A673 (cell line): ENCODE results near the gene NUDC. TPM values are rescaled to one million over a fixed set of nuclear protein-coding genes. Genes with fewer than 3 reads are reported as not detected.
"Not testable (repeated sequence)": the region's sequence is repeated elsewhere in the genome, so short reads cannot be mapped to it uniquely, and the experiment has no call there.

Experiments used
- Bru-seq: library from RNA; stranded (reverse); fragments of 400-500 nt; gene quantifications from one replicate; lab custom pipeline; 2021; lab: Mats Ljungman, UMichigan
- BruChase-seq, 2 experiments: library from RNA; stranded (reverse); fragments of 400-500 nt; gene quantifications; one replicate each; lab custom pipeline; 2021; lab: Mats Ljungman, UMichigan
- BruUV-seq: library from RNA; stranded (reverse); fragments of 400-500 nt; replicated peaks from 2 replicates; lab custom pipeline; 2021; lab: Mats Ljungman, UMichigan
- CTCF ChIA-PET: fragments of 300-600 bp; sonication (Branson Sonifier 250); formaldehyde crosslinking; loops from one replicate; lab custom pipeline; 2022; ENCODE audit warnings: antibody characterized with exemption; lab: Charles Lee
- POLR2A ChIA-PET: fragments of 300-600 bp; sonication (Branson Sonifier 250); formaldehyde crosslinking; loops from one replicate; lab custom pipeline; 2022; ENCODE audit warnings: antibody characterized with exemption; ENCODE audit not compliant: low non-redundant PET; lab: Charles Lee
- DNase-seq: peaks from one replicate; pipeline ENCODE4 v3.0.0-alpha.2; 2015; ENCODE audit warnings: low spot score
- H3K27ac ChIP-seq: fragments of 200-600 bp; sonication (generic); 2 replicates; pipeline ENCODE4 v1.5.1; 2016; ENCODE audit warnings: mixed run types, low read depth, mild to moderate bottlenecking, mixed read lengths, antibody characterized with exemption, low read length; ENCODE audit not compliant: poor library complexity, severe bottlenecking
- H3K27me3 ChIP-seq: fragments of 200-600 bp; sonication (generic); replicated peaks from 2 replicates; pipeline ENCODE4 v1.6.1; 2017; ENCODE audit warnings: mixed run types, low read depth, mild to moderate bottlenecking, mixed read lengths, antibody characterized with exemption, low read length; ENCODE audit not compliant: insufficient read depth, poor library complexity
- H3K36me3 ChIP-seq: fragments of 200-600 bp; sonication (generic); 2 replicates; pipeline ENCODE4 v1.6.1; 2016; ENCODE audit warnings: mixed run types, mild to moderate bottlenecking, mixed read lengths, antibody characterized with exemption, low read length; ENCODE audit not compliant: insufficient read depth, poor library complexity, severe bottlenecking
- H3K4me1 ChIP-seq: fragments of 200-600 bp; sonication (generic); 2 replicates; pipeline ENCODE4 v1.6.1; 2017; ENCODE audit warnings: mixed run types, mild to moderate bottlenecking, mixed read lengths, antibody characterized with exemption, low read length; ENCODE audit not compliant: insufficient read depth, poor library complexity, severe bottlenecking
- H3K4me3 ChIP-seq: fragments of 200-600 bp; sonication (generic); 2 replicates; pipeline ENCODE4 v1.5.1; 2016; ENCODE audit warnings: low read depth, mixed run types, mild to moderate bottlenecking, mixed read lengths, low read length; ENCODE audit not compliant: poor library complexity, severe bottlenecking
- H3K9me3 ChIP-seq: fragments of 200-600 bp; sonication (generic); 2 replicates; pipeline ENCODE4 v1.6.1; 2016; ENCODE audit warnings: mixed run types, low read depth, mild to moderate bottlenecking, mixed read lengths, antibody characterized with exemption, low read length; ENCODE audit not compliant: poor library complexity, severe bottlenecking
- EZH2 ChIP-seq: fragments of 200-600 bp; sonication (generic); IDR thresholded peaks from 2 replicates; pipeline ENCODE4 v1.6.1; 2017; ENCODE audit warnings: borderline replicate concordance, low read depth, mild to moderate bottlenecking, mixed read lengths, antibody characterized with exemption, low read length; ENCODE audit not compliant: poor library complexity, severe bottlenecking
- intact Hi-C: fragments of 100-400 bp; cut with micrococcal nuclease; formaldehyde crosslinking; loops from one replicate; pipeline ENCODE4 v1.10.0; 2022; ENCODE audit not compliant: unreplicated experiment
- long read RNA-seq: library from polyadenylated mRNA; stranded (forward); transcript quantifications from one replicate; pipeline ENCODE4 v2.0.0, GENCODE V29; 2022
- total RNA-seq: library from RNA; stranded (reverse); gene quantifications from 2 replicates; pipeline ENCODE4 v1.2.3, GENCODE V29; 2021
- TF ChIP-seq, protein P1 (sequence below): fragments of 300-800, 200-600 bp; sonication (generic); conservative IDR thresholded peaks from 2 replicates; pipeline ENCODE4 v1.5.1; 2017; ENCODE audit warnings: low read depth, mild to moderate bottlenecking, antibody characterized with exemption, low read length, moderate library complexity, mixed read lengths

The NUDC gene
- total RNA-seq (172 and 187 TPM in 2 replicates), Bru-seq, nascent RNA (percentile 89 among the genes with signal in this experiment), BruChase-seq, experiment 1, labeled RNA remaining after a 2-hour chase (percentile 85 among the genes with signal in this experiment), BruChase-seq, experiment 2, labeled RNA remaining after a 6-hour chase (percentile 93 among the genes with signal in this experiment)
- long read RNA-seq, transcript NUDC-204 (2 exons, 607 nt): minor isoform, 292 of 1,502 reads
- long read RNA-seq, transcript NUDC-201 (9 exons, 1,800 nt): major isoform, 1,067 of 1,502 reads
- long read RNA-seq, partial matches to known transcripts: 14 of 1,502 reads
- long read RNA-seq, other reads (novel, unspliced or antisense): 129 of 1,502 reads

DNA sequence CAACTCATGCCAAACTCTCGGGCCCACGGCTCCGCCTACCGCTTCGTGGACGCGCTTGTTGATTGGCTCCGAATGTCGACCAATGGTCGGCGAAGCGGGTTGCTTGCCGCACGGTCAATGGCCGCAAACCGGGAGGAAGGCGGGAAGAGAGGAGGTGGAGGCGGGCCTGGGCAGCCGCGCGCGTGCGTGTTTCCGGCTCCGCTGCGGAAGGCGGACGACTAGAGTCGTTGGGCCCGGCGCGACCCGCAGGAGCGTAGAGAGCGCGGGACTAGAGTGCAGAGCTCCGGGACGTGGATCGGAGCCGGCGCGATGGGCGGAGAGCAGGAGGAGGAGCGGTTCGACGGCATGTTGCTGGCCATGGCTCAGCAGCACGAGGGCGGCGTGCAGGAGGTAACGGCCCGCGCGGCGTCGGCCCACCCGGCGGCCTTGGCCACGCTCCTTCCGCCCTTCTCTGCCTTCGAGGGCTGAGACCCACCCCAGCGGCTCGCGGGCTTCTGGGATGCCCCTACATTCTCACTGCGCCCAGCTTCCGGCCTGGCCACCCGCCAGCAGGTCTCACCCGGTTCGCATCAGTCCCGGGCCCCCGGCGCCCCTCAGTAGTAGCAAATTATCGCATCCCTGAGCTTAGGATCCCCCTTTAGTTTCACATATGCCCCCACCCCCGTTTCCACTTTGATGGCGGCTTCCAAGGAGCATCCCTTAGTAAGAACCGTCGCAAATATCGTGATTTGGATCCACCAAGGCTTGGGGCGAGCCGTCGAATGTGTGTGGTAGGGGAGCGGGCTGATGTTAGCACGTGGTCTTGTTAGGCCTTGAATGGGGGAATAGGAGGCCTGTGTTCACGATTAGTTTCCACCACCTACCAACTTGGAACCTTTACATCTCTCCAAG is at the start of gene NUDC:
Gene NUDC (plus strand): TSS at position 204 of the 891 bp plus-strand sequence. CDS start 106 bp downstream, at position 310.
- H3K9me3 ChIP-seq: no peaks in the 10 kb centered on the region
- DNase-seq: peak; percentile 98
- BruUV-seq: no TSS peak
- no peaks in the 10 kb centered on the region for H3K27me3 ChIP-seq
- TF ChIP-seq EZH2: no peak
- TF ChIP-seq, protein P1, sequence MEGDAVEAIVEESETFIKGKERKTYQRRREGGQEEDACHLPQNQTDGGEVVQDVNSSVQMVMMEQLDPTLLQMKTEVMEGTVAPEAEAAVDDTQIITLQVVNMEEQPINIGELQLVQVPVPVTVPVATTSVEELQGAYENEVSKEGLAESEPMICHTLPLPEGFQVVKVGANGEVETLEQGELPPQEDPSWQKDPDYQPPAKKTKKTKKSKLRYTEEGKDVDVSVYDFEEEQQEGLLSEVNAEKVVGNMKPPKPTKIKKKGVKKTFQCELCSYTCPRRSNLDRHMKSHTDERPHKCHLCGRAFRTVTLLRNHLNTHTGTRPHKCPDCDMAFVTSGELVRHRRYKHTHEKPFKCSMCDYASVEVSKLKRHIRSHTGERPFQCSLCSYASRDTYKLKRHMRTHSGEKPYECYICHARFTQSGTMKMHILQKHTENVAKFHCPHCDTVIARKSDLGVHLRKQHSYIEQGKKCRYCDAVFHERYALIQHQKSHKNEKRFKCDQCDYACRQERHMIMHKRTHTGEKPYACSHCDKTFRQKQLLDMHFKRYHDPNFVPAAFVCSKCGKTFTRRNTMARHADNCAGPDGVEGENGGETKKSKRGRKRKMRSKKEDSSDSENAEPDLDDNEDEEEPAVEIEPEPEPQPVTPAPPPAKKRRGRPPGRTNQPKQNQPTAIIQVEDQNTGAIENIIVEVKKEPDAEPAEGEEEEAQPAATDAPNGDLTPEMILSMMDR: no peak
- peak within 1 kb of the TSS; percentile 85 for H3K27ac ChIP-seq
- peak within 1 kb of the TSS; percentile 83 for H3K4me3 ChIP-seq
- ChIA-PET CTCF (no interaction called here), POLR2A (no interaction called here)
- peaks cover 24% of the 10 kb centered on the region for H3K36me3 ChIP-seq
- peaks cover 11% of the 10 kb centered on the region for H3K4me1 ChIP-seq
- intact Hi-C loops: no loop called here

DNA sequence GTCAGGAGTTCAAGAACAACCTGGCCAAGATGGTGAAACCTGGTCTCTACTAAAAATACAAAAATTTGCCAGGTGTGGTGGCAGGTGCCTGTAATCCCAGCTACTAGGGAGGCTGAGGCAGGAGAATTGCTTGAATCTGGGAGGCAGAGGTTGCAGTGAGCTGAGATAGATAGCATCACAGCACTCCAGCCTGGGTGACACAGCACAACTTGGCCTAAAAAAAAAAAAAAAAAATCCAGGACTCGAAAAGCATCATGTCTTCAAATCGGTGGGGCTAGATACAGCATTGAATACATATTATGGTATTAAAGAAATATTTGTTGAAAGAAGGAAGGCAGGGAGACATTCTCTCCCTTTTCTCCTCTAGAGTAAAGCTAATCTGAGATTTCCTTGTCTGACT is 48.4 kb upstream of the NUDC start:
- CTCF ChIA-PET: interaction anchor here (0.6 to 0.7 kb wide), 2 partner anchors 13 to 512 kb away, joined by 6 to 7 read pairs; no protein-coding TSS in a partner anchor
- H3K27ac ChIP-seq, H3K9me3 ChIP-seq, BruUV-seq, H3K4me1 ChIP-seq, DNase-seq, intact Hi-C loops, H3K4me3 ChIP-seq, H3K27me3 ChIP-seq: not testable (repeated sequence)
- POLR2A ChIA-PET: interaction anchor here (0.6 kb wide), 1 partner anchor 9 kb away, joined by 5 read pairs; no protein-coding TSS in a partner anchor
- peaks cover 13% of the 10 kb centered on the region for H3K36me3 ChIP-seq

DNA sequence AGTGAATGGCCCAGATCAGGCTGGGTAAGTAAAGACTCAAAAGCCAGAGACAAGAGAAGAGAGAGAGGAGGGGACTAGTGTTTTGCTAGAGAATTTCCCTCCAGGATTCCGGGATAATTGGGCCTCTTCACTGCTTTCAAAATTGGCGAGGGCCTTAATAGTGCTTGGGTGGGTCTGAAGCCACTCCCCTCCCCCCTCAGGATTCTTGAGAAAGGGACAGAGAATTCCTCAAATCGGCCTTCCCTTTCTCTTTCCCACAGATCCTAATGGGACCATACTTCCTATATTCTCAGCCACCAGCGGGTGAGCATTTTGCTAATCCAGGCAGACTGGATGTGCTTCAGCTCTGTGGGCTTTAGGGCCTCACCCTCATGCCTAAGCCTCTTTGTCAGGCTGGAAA is 46.6 kb upstream of the NUDC start:
- CTCF ChIA-PET: no interaction called here
- H3K9me3 ChIP-seq: no peaks in the 10 kb centered on the region
- no TSS peak for BruUV-seq
- H3K27me3 ChIP-seq: no peaks in the 10 kb centered on the region
- no peaks in the 10 kb centered on the region for H3K4me1 ChIP-seq
- H3K36me3 ChIP-seq: peaks cover 18% of the 10 kb centered on the region
- no peak for DNase-seq
- no peak overlapping the region for H3K27ac ChIP-seq
- TF ChIP-seq, protein P1: no peak
- no peak for TF ChIP-seq EZH2
- H3K4me3 ChIP-seq: no peak overlapping the region
- POLR2A ChIA-PET: no interaction called here
- intact Hi-C loops: loop anchor here (5.0 kb wide), 2 partner anchors 63 to 273 kb away; no protein-coding TSS in a partner anchor
